Gastrocnemius medialis (tissue), 4 donors: ENCODE data around the gene EPB41L4A. TPM values are rescaled to one million over a fixed set of nuclear protein-coding genes. Genes with fewer than 3 reads are reported as not detected.

Experiments used
- ATAC-seq, 2 donors: fragments of 150-250 bp; one replicate each; pipeline ENCODE4 v1.9.1; 2016
- DNase-seq, 2 donors: peaks; one replicate each; pipeline ENCODE4 v3.0.0-alpha.2; 2019
- H3K27ac ChIP-seq, 4 donors: fragments of 200-600 bp; sonication (generic); 1 replicate in 1 of 4; 2 replicates in 3 of 4; pipeline ENCODE4 v1.5.1; 2016 to 2018; ENCODE audit warnings: mild to moderate bottlenecking in 2 of 4, moderate library complexity in 1 of 4
- H3K27me3 ChIP-seq, 3 donors: fragments of 200-600 bp; sonication (generic) in 2 of 3; 1 replicate in 1 of 3; 2 replicates in 2 of 3; pipeline versions ENCODE4 v1.5.1 to v1.6.0; 2016 to 2019; ENCODE audit warnings: mild to moderate bottlenecking in 1 of 3, moderate library complexity in 1 of 3
- H3K36me3 ChIP-seq, 2 donors: fragments of 200-600 bp; sonication (generic) in 1 of 2; one replicate each; pipeline ENCODE4 v1.5.1; 2017 to 2018
- H3K4me1 ChIP-seq, 2 donors: fragments of 200-600 bp; sonication (generic) in 1 of 2; one replicate each; pipeline ENCODE4 v1.5.1; 2016 to 2017; ENCODE audit warnings: mild to moderate bottlenecking in 2 of 2
- H3K4me3 ChIP-seq, 4 donors: fragments of 200-600 bp; sonication (generic) in 3 of 4; 1 replicate in 1 of 4; 2 replicates in 3 of 4; pipeline ENCODE4 v1.5.1; 2016 to 2019; ENCODE audit warnings: mild to moderate bottlenecking in 2 of 4
- H3K9me3 ChIP-seq, 3 donors: fragments of 200-600 bp; sonication (generic) in 2 of 3; 1 replicate in 1 of 3; 2 replicates in 2 of 3; pipeline ENCODE4 v1.5.1; 2016 to 2019
- CTCF ChIP-seq, 5 experiments: fragments of 450-650 bp in 3 of 5; fragments of 200-600 bp in 2 of 5; sonication (generic) in 2 of 5; IDR thresholded peaks in 4 of 5; conservative IDR thresholded peaks in 1 of 5; 1 replicate in 4 of 5; 2 replicates in 1 of 5; pipeline ENCODE4 v1.5.1; 2016 to 2019; ENCODE audit warnings: antibody characterized with exemption in 5 of 5, mild to moderate bottlenecking in 3 of 5, moderate library complexity in 3 of 5
- POLR2A ChIP-seq, 2 donors: fragments of 450-650 bp; IDR thresholded peaks; one replicate each; pipeline ENCODE4 v1.6.1; 2017; ENCODE audit warnings: antibody characterized with exemption in 2 of 2, mild to moderate bottlenecking in 2 of 2, moderate library complexity in 2 of 2
- in situ Hi-C, 4 donors: fragments of 200-750 bp; cut with MboI; loops; one replicate each; pipeline versions ENCODE4 v1.15.0 to v1.8.0; 2017; ENCODE audit warnings: low sequenced_read_pairs in 4 of 4
- intact Hi-C: fragments of 100-400 bp; cut with DNase I; formaldehyde crosslinking; loops from one replicate; pipeline ENCODE4 v1.15.1; 2023; ENCODE audit warnings: low total_unique reads
- total RNA-seq, 4 donors: library from RNA; depleted of rRNA; stranded (reverse); fragments of >200 nt; gene quantifications; one replicate each; pipeline versions ENCODE4 v1.1.0 to v1.2.3, GENCODE V29; 2016

EPB41L4A gene
- total RNA-seq, 4 donors from 2014 or later: 1.8 to 10.6 (median 3.8) TPM

GRCh38 chr5:112379542-112380325 lies 39.3 kb downstream of the EPB41L4A start:
- ATAC-seq: no peak
- no peak for TF ChIP-seq POLR2A (IDR thresholded peaks at IDR 0.05)
- TF ChIP-seq CTCF (IDR thresholded peaks at IDR 0.05 in 4 of 5, conservative IDR thresholded peaks at IDR 0.05 in 1 of 5): no peak
- in situ Hi-C loops: no loop called here

GRCh38 chr5:112374818-112375217 lies 44.3 kb downstream of the EPB41L4A start:
- Histone ChIP-seq H3K36me3 (no peaks in the 10 kb centered on the region), H3K27me3 (no peaks in the 10 kb centered on the region), H3K9me3 (no peaks in the 10 kb centered on the region), H3K27ac (no peak overlapping the region), H3K4me3 (no peak overlapping the region), H3K4me1 (peaks cover 0 to 5% of the 10 kb centered on the region in 2 donors)
- in situ Hi-C loops (no loop called here), intact Hi-C loops (loop anchor here (5.0 kb wide), 1 partner anchor 48 kb away; no protein-coding TSS in a partner anchor)
- ATAC-seq: no peak
- no peak for TF ChIP-seq POLR2A (IDR thresholded peaks at IDR 0.05)
- TF ChIP-seq CTCF (IDR thresholded peaks at IDR 0.05 in 4 of 5, conservative IDR thresholded peaks at IDR 0.05 in 1 of 5): no peak
- DNase-seq: no peak

More at GRCh38 chr5:112379542-112380325, 39.3 kb downstream of the EPB41L4A start:
- Histone ChIP-seq H3K4me3 (no peak overlapping the region), H3K27me3 (no peaks in the 10 kb centered on the region), H3K4me1 (peaks cover 0 to 5% of the 10 kb centered on the region in 2 donors), H3K27ac (no peak overlapping the region), H3K36me3 (no peaks in the 10 kb centered on the region), H3K9me3 (no peaks in the 10 kb centered on the region)
- DNase-seq: no peak
- intact Hi-C loops: no loop called here

GRCh38 chr5:112374356-112374755 lies 44.7 kb downstream of the EPB41L4A start:
- no peak for ATAC-seq
- H3K4me1 ChIP-seq: peaks cover 0 to 5% of the 10 kb centered on the region in 2 donors
- intact Hi-C loops: loop anchor here (5.0 kb wide), 1 partner anchor 47 kb away; no protein-coding TSS in a partner anchor

GRCh38 chr5:112373885-112374284 lies 45.2 kb downstream of the EPB41L4A start:
- no peak for TF ChIP-seq POLR2A (IDR thresholded peaks at IDR 0.05)
- Histone ChIP-seq H3K9me3 (no peaks in the 10 kb centered on the region), H3K4me1 (peaks cover 0 to 5% of the 10 kb centered on the region in 2 donors), H3K27ac (no peak overlapping the region), H3K27me3 (no peaks in the 10 kb centered on the region), H3K36me3 (no peaks in the 10 kb centered on the region), H3K4me3 (no peak overlapping the region)
- in situ Hi-C loops (no loop called here), intact Hi-C loops (loop anchor here (5.0 kb wide), 1 partner anchor 47 kb away; no protein-coding TSS in a partner anchor)
- DNase-seq (no peak), ATAC-seq (no peak)

More at GRCh38 chr5:112374356-112374755, 44.7 kb downstream of the EPB41L4A start:
- no peak for DNase-seq
- Histone ChIP-seq H3K36me3 (no peaks in the 10 kb centered on the region), H3K4me3 (no peak overlapping the region), H3K27me3 (no peaks in the 10 kb centered on the region), H3K9me3 (no peaks in the 10 kb centered on the region), H3K27ac (no peak overlapping the region)
- in situ Hi-C loops: no loop called here
- TF ChIP-seq POLR2A (IDR thresholded peaks at IDR 0.05) (no peak), CTCF (IDR thresholded peaks at IDR 0.05 in 4 of 5, conservative IDR thresholded peaks at IDR 0.05 in 1 of 5) (no peak)

DNA sequence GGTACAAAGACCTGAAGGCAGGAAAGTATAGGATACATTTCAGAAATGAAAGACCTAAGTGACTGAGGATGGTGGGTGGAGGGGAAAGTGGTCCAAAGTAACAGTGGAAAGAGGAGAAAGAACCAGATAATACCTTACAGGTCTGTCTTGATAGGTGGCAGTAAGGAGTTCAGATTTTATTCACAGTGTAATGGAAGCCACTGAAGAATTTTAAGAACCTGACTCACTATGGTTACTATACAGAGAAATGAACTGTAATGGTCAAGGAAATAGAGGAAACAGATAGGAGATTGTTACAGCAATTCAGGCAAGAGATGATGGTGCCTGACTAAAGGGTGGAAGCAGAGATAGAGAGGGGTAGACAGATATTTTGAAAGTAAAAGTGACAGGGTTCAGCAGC lies 46.5 kb downstream of the EPB41L4A start:
- ATAC-seq: no peak
- TF ChIP-seq POLR2A (IDR thresholded peaks at IDR 0.05) (no peak), CTCF (IDR thresholded peaks at IDR 0.05 in 4 of 5, conservative IDR thresholded peaks at IDR 0.05 in 1 of 5) (no peak)
- no peak overlapping the region for H3K4me3 ChIP-seq
- no peaks in the 10 kb centered on the region for H3K9me3 ChIP-seq
- intact Hi-C loops: loop anchor here (5.0 kb wide), 1 partner anchor 45 kb away; no protein-coding TSS in a partner anchor
- in situ Hi-C loops: no loop called here
- H3K27ac ChIP-seq: no peak overlapping the region
- no peaks in the 10 kb centered on the region for H3K36me3 ChIP-seq
- DNase-seq: no peak
- H3K4me1 ChIP-seq: peaks cover 0 to 5% of the 10 kb centered on the region in 2 donors
- no peaks in the 10 kb centered on the region for H3K27me3 ChIP-seq
